HG03108 (cell line): ENCODE results near the gene CLPTM1L.
"Not testable (repeated sequence)": the region's sequence is repeated elsewhere in the genome, so short reads cannot be mapped to it uniquely, and the experiment has no call there.

Experiments used
- ATAC-seq: cut with Tn5 transposase; IDR thresholded peaks from one replicate; pipeline ENCODE4 v1.9.1; 2021; ENCODE audit warnings: moderate library complexity; ENCODE audit not compliant: unreplicated experiment

The CLPTM1L gene

DNA sequence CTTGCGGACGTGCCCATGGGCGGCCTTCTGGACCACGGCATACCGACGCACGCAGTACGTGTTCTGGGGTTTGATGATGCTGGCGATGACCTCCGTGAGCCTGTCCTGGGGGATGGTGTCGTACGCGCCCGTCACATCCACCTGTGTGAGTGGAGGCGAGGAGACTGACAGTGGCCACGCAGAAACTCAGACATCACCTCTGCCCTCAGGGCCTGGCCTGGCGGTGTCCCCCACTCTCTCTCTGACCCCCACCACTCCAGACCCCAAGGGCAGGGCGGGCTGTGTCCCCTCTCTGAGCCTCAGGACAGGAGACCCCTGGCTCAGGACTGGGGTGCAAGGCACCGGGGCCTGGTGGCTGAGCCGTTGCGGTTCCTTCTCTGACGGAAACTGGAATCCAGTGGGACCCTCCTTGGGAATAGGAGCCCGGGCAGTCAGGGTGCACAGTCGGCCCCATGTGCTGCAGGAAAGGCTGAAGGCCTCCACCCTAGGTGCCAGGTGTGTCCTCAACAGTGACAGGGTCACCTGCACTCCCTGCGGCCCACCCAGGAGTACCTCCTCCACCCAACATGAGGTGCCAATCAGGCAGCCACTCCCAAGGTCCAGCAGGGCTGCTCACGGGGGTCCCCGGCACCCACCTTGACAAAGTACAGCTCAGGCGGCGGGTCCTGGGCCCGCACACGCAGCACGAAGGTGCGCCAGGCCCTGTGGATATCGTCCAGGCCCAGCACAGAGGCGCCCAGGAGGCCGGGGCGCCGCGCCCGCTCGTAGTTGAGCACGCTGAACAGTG lies 66.0 kb downstream of the CLPTM1L start:
- ATAC-seq = no peak

DNA sequence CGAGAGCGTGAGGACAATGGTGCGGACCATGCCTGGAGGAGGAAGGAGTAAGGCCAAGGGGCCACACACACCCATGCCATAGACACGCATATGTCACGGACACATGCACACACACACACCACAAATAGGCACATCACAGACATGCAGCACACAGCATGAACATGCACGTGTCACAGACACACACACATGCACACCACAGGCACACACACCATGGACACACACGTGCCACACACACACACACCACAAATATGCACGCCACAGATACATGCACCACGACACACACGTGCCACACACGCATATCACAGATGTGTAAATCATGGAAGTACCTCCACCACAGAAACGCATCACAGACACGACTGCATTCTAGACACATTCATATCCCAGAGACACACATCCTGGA lies 66.7 kb downstream of the CLPTM1L start:
- ATAC-seq = no peak

DNA sequence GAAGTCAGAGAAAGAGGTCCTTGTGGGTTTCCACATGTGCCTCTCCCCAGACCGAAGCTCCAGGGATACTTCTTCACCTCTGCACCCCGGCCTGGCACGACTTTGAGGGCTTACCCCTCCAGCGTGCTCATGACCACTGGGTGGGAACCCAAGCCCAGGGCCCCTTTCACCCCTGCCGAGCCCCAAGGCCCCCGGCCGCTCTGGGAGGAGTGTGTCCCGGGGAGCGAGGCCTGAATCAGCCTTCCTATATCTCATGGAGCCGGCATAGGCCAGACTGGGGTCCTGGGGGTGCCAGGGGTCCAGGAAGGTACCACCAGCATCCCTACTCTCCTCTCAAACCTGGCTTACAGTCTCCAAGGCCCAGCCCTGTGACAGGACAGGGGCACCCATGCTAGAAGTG lies 67.1 kb downstream of the CLPTM1L start:
- no peak for ATAC-seq

DNA sequence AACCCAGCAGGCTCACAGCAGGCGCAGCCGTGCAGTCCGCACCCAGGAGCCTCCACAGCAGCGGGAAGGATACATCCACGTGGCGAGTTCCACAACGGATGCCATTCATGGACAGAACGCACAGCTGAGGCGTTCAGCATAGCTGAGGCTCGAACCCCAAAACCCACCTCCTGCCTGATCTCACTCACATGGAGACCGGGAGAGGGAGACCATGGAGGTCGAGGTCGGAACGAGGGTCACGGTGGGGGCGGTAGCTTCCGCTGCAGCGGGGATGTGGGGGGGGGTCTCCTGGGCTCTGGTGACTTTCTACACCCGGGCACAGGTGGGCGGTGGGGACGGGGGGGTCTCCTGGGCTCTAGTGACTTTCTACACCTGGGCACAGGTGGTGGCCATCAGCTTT lies 67.6 kb downstream of the CLPTM1L start:
- ATAC-seq = no peak

DNA sequence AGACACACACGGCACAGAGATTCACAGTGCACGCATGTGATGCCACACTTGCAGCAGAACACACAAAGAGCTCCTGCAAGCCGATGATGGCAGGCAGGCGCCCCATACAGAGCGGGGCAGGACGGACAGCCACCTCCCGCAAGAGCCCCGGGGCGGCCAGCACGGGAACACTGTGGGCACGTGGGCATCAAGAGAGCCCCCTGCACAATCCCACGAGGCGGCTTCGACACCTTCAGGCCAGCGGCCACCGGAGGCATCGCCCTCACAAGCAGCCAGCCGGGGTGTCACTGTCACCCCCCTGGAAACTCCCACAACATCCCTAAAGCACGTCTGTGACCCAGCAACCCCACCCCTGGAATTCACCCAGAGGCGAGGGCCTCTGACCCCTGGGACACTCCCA lies 68.0 kb downstream of the CLPTM1L start:
- ATAC-seq = no peak

DNA sequence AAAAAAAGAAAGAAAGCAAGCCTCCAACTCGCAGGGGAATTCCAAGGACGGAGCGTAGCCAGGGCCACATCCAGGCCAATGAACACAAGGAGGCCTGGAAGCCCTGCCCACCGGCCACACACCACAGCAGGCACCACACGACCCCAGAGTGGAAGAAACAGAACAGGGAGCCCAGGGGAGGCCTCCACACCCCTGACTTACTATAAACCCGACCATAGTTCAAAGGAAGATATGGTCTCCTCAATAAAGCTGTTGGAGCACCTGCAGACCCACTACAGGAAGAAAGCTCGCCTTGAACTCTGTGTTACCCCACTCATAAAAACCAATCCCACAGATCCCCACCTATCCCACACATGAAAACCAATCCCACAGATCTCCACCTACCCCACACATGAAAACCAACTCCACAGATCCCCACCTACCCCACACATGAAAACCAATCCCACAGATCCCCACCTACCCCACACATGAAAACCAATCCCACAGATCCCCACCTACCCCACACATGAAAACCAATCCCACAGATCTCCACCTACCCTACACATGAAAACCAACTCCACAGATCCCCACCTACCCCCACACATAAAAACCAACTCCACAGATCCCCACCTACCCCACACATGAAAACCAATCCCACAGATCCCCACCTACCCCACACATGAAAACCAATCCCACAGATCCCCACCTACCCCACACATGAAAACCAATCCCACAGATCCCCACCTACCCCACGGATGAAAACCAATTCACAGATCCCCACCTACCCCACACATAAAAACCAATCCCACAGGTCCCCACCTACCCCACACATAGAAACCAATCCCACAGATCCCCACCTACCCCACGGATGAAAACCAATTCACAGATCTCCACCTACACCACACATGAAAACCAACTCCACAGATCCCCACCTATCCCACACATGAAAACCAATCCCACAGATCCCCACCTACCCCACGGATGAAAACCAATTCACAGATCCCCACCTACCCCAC lies 69.2 kb downstream of the CLPTM1L start:
- ATAC-seq = not testable (repeated sequence)

DNA sequence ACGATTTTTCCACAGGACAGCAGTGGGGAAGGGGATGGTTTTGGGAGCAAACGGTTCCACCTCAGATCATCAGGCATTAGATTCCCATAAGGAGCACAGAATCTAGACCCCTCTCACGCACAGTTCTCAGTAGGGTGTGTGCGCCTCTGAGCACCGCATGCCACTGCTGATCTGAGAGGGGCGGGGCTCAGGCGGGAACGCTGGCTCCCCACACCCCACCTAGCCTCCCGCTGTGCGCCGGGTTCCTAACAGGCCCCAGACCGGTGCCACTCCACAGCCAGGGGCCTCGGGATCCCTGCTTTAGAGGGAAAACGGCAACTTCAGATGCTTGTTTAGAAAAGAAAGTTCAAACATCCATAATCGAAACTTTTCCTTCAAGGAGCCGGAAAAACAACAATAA lies 70.4 kb downstream of the CLPTM1L start:
- no peak for ATAC-seq

DNA sequence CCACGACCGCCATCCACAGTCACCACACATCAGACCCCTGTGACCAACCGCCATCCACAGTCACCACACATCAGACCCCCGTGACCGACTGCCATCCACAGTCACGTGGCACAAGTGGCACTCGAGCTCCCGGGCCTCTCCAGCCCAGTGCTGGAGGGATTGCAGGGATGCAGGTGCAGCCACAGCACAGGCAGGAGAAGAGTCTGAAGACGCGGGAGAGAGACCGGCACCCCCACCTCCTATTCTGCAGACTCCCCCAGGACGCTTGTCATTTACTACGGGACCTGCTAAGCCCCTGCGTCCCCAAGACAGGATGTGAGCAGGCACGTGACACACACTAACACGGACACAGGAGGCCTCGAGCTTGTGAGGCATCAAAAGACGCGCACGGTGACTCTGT lies 71.2 kb downstream of the CLPTM1L start:
- ATAC-seq = no peak

DNA sequence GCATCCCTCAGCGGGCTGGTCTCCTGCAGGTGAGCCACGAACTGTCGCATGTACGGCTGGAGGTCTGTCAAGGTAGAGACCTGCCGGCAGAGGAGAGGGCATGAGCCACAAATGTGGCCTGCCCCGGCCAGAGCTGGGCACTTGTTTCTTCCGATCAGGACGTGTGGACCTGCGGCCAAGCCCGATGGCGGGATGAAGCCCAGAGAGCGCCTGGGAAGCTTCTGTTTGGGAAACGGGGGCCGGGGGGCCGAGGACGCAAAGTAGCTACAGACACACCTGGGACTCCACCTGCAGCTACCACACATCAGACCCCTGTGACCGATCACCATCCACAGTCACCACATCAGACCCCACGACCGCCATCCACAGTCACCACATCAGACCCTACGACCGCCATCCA lies 72.7 kb downstream of the CLPTM1L start:
- ATAC-seq = no peak

DNA sequence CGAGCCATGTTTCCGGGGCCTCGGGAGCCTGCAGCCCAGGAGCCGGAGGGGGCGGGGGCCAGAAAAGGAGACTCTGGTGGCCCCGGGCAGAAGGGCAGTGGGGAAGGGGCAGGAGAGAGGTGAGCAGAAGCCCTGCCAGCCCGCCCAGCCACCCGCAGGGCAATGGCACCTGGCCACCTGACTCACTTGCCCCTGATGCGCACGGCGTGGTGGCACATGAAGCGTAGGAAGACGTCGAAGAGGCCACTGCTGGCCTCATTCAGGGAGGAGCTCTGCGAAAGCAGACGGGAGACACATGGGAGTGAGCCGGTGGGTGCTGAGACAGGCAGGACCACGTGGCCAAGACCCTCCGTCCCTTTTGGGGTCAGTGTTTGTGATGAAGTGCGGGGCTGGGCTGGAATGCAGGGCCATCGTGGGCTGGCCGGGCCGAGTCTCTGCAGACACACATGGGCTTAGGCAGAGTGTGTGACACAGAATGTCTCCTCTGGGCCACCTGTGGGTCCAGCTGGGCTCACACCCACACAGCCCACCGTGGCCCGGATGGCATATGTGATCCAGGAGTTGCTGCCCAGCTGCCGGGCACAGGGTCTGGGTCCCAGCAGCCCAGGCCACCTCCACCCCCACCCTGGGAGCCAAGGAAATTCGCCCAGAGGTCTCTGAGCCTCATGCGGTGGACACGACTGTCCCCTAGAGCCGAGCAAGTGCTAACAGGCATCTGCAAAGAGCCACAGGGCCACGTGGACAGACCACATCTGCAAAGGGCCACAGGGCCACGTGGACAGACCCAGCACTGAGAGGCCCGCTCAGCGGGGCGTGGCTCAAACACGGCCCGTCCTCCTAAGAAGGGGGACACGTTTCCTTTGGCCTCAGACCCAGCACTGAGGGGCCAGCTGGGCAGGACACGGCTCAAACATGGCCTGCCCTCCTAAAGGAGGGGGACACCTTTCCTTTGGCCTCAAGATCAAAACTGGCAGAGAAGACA lies 73.7 kb downstream of the CLPTM1L start:
- no peak for ATAC-seq

DNA sequence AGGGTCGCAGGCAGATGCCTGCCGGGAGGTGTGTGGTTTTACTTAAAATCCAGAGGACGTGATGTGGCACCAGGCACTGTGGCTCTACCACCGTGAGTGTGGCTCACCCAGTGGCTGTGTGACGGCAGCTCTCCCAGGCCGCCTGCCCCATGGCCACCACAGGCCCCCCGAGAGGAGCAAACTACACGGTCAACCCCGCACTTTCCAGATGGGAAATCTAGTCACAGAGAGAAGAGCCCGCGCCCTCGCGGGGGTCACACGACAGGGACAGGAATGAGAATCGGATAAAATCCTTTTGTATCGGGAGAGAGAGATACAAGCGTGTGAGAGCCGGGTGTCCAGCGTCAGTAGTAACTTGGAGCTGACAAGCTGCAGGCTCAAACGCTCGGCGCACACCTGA lies 74.5 kb downstream of the CLPTM1L start:
- no peak for ATAC-seq

DNA sequence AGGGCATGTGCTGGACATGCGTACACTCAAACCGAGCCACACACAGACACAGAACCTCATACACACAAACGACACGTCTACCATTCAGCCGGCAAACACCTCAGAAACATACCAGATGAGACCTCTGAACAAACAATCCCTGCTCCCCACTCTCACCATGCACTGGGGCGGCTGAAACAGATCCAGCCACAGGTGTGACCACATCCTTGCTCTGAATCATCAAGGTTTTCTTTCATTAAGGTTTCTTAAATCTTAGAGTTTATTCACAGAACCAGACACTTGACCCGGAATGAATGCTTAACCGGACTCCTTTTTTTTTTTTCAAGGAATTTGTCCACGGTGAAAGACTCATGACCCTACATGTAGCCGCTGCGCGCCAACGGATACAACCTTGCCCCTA lies 76.2 kb downstream of the CLPTM1L start:
- no peak for ATAC-seq

DNA sequence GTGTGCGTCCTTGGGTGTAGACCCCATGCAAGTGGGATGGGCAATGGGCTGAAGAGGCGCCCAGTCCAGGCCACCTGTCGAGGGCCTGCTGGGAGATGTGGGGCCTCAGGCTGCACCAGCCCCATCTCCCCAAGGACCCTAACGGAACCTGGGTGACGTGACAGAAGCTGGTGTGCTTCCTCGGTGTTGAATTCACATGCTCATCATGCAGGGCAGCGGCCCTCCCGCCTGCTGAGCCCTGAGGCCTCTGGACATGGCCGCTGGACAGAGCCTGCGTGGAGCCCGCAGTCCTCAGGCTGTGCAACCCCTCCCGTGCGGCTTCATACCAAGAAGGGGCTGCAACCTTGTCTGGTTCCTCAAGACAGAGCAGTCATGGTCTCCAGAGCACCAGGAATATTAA lies 76.8 kb downstream of the CLPTM1L start:
- ATAC-seq = no peak
